HEK293 (cell line): ENCODE measurements around the gene FUBP3.
A peak's percentile ranks its signal among the peaks of the same experiment; 100 is the strongest.

Source experiments
- CTCF ChIA-PET: fragments of 350-600 bp; formaldehyde crosslinking; extraction: SDS; loops from one replicate; lab custom pipeline; 2021; ENCODE audit warnings: antibody characterized with exemption; lab: Yijun Ruan, JAX
- POLR2A ChIA-PET: fragments of 300-600 bp; formaldehyde crosslinking; extraction: SDS; loops from one replicate; lab custom pipeline; 2020; ENCODE audit warnings: antibody characterized with exemption, inconsistent platforms; lab: Yijun Ruan, JAX
- H3K27ac ChIP-seq: fragments of 200-500 bp; sonication (Bioruptor generic); 2 replicates; pipeline ENCODE4 v1.5.1; 2014; ENCODE audit warnings: low read depth, low read length, control low read depth, inconsistent platforms; ENCODE audit errors: extremely low read depth
- H3K36me3 ChIP-seq, 2 experiments: fragments of 200-500 bp in 1 of 2; sonication (Bioruptor generic) in 1 of 2; 1 replicate in 1 of 2; 2 replicates in 1 of 2; pipeline ENCODE4 v1.5.1; 2014 to 2017; ENCODE audit warnings: inconsistent platforms in 2 of 2, low read length in 2 of 2; ENCODE audit not compliant: control insufficient read depth in 2 of 2, insufficient read depth in 1 of 2
- H3K4me1 ChIP-seq: fragments of 200-500 bp; sonication (Bioruptor generic); 2 replicates; pipeline ENCODE4 v1.5.1; 2014; ENCODE audit warnings: mild to moderate bottlenecking, low read length, inconsistent platforms; ENCODE audit not compliant: control insufficient read depth, insufficient read depth
- H3K4me3 ChIP-seq: 2 replicates; pipeline ENCODE4 v1.5.1; 2011; ENCODE audit warnings: low read depth, mild to moderate bottlenecking, control low read depth, low read length, moderate library complexity
- H3K9me3 ChIP-seq: fragments of 200-500 bp; sonication (Bioruptor generic); 2 replicates; pipeline ENCODE4 v1.5.1; 2014; ENCODE audit warnings: low read depth, low read length, inconsistent platforms; ENCODE audit not compliant: control insufficient read depth, insufficient read depth
- GLIS1 ChIP-seq: fragments of 450-650 bp; formaldehyde crosslinking; IDR thresholded peaks from 2 replicates; pipeline ENCODE4 v1.5.1; 2016; ENCODE audit warnings: missing biosample characterization, missing genetic modification characterization
- GLIS2 ChIP-seq: fragments of 450-650 bp; formaldehyde crosslinking; IDR thresholded peaks from 2 replicates; pipeline ENCODE4 v1.5.1; 2016; ENCODE audit warnings: missing biosample characterization, missing genetic modification characterization
- REST ChIP-seq: fragments of 450-650 bp; formaldehyde crosslinking; IDR thresholded peaks from 2 replicates; pipeline ENCODE4 v1.5.1; 2016; ENCODE audit warnings: missing biosample characterization, missing genetic modification characterization
- SCRT2 ChIP-seq: fragments of 450-650 bp; formaldehyde crosslinking; IDR thresholded peaks from 2 replicates; pipeline ENCODE4 v1.5.1; 2016; ENCODE audit warnings: missing biosample characterization, missing genetic modification characterization
- TSHZ1 ChIP-seq: fragments of 450-650 bp; formaldehyde crosslinking; IDR thresholded peaks from 2 replicates; pipeline ENCODE4 v1.5.1; 2016; ENCODE audit warnings: missing biosample characterization, missing genetic modification characterization, borderline replicate concordance
- ZIC2 ChIP-seq: fragments of 450-650 bp; formaldehyde crosslinking; IDR thresholded peaks from 2 replicates; pipeline ENCODE4 v1.5.1; 2016; ENCODE audit warnings: missing biosample characterization, missing genetic modification characterization
- ZNF133 ChIP-seq: fragments of 450-650 bp; formaldehyde crosslinking; IDR thresholded peaks from 2 replicates; pipeline ENCODE4 v1.5.1; 2016; ENCODE audit warnings: missing biosample characterization, missing genetic modification characterization
- ZNF473 ChIP-seq: fragments of 450-650 bp; formaldehyde crosslinking; IDR thresholded peaks from 2 replicates; pipeline ENCODE4 v1.5.1; 2017; ENCODE audit warnings: missing biosample characterization, missing genetic modification characterization
- ZNF501 ChIP-seq: fragments of 450-650 bp; formaldehyde crosslinking; IDR thresholded peaks from 2 replicates; pipeline ENCODE4 v1.5.1; 2016; ENCODE audit warnings: missing biosample characterization, missing genetic modification characterization
- ZNF513 ChIP-seq: fragments of 450-650 bp; IDR thresholded peaks from 2 replicates; pipeline ENCODE4 v1.5.1; 2018; ENCODE audit warnings: missing biosample characterization, missing genetic modification characterization
- ZNF571 ChIP-seq: fragments of 450-650 bp; formaldehyde crosslinking; IDR thresholded peaks from 2 replicates; pipeline ENCODE4 v1.5.0; 2017; ENCODE audit warnings: missing biosample characterization, missing genetic modification characterization
- ZNF623 ChIP-seq: fragments of 450-650 bp; formaldehyde crosslinking; IDR thresholded peaks from 2 replicates; pipeline ENCODE4 v1.5.1; 2016; ENCODE audit warnings: missing biosample characterization, missing genetic modification characterization
- ZNF747 ChIP-seq: fragments of 450-650 bp; formaldehyde crosslinking; IDR thresholded peaks from 2 replicates; pipeline ENCODE4 v1.5.1; 2016; ENCODE audit warnings: missing biosample characterization, missing genetic modification characterization

Gene FUBP3

GRCh38 chr9:130627896-130628792, 48.8 kb downstream of the FUBP3 start:
- Histone ChIP-seq H3K4me1 (no peaks in the 10 kb centered on the region), H3K36me3 (peaks cover 3 to 97% of the 10 kb centered on the region in 2 experiments), H3K9me3 (no peaks in the 10 kb centered on the region), H3K27ac (no peak overlapping the region), H3K4me3 (no peak overlapping the region)
- POLR2A ChIA-PET, result no interaction called here
- TF ChIP-seq ZNF623 (tag by site-specific recombination), result no peak
- no peak for TF ChIP-seq TSHZ1
- TF ChIP-seq ZNF133 (tag by site-specific recombination), result no peak
- peak; percentile 62 for TF ChIP-seq ZIC2
- 0 out of 2 replicates have a peak, but pooled peaks have one; percentile 17 for TF ChIP-seq GLIS2 (tag by site-specific recombination)
- no peak for TF ChIP-seq ZNF473 (tag by site-specific recombination)
- TF ChIP-seq SCRT2, result no peak
- no peak for TF ChIP-seq REST (tag by site-specific recombination)
- TF ChIP-seq GLIS1, result peak; percentile 82
- CTCF ChIA-PET, result no interaction called here

GRCh38 chr9:130629443-130630070, 50.2 kb downstream of the FUBP3 start:
- Histone ChIP-seq H3K4me3 (no peak overlapping the region), H3K36me3 (peaks cover 0 to 97% of the 10 kb centered on the region in 2 experiments; a peak in 2 of 3 replicates), H3K4me1 (no peaks in the 10 kb centered on the region), H3K9me3 (no peaks in the 10 kb centered on the region), H3K27ac (no peak overlapping the region)
- ChIA-PET CTCF (interaction anchor here (0.8 kb wide), 1 partner anchor 25 kb away, joined by 3 read pairs; no protein-coding TSS in a partner anchor), POLR2A (no interaction called here)
- TF ChIP-seq ZNF513, result no peak
- no peak for TF ChIP-seq ZNF501 (tag by site-specific recombination)
- TF ChIP-seq ZNF571 (tag by site-specific recombination), result no peak
- TF ChIP-seq ZNF747 (tag by site-specific recombination), result no peak
